NCI-H524 treated with DMSO at 0.1 percent for 48 hours (cell line): ENCODE data around the gene EDN2.

ENCODE experiments used
- DNase-seq: peaks from one replicate; lab custom pipeline; 2025; lab: John Stamatoyannopoulos, UW

Gene EDN2

GRCh38 chr1:41517062-41517438 lies 32.6 kb upstream of the EDN2 start:
- no peak for DNase-seq

GRCh38 chr1:41516168-41517061 lies 31.9 kb upstream of the EDN2 start:
- DNase-seq = no peak

DNA sequence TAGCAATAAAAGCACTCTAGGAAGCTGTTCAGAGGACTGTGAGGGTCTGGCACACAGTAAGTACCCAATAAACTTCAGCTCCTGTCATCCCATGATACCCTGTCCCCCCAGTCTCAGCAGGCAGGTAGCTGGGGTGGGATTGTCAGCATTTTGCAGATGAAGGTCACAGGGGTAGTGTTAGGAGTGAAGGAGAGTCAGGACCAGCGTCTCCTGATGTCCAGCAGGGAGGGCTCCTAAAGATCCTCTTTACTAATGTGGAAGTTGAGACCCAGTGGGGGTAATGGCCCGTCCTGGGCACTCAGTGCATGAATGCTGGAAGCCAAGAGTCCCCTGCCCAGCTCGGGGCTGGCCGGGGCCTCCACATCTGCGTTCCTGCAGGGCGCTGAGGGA lies 31.3 kb upstream of the EDN2 start:
- no peak for DNase-seq

DNA sequence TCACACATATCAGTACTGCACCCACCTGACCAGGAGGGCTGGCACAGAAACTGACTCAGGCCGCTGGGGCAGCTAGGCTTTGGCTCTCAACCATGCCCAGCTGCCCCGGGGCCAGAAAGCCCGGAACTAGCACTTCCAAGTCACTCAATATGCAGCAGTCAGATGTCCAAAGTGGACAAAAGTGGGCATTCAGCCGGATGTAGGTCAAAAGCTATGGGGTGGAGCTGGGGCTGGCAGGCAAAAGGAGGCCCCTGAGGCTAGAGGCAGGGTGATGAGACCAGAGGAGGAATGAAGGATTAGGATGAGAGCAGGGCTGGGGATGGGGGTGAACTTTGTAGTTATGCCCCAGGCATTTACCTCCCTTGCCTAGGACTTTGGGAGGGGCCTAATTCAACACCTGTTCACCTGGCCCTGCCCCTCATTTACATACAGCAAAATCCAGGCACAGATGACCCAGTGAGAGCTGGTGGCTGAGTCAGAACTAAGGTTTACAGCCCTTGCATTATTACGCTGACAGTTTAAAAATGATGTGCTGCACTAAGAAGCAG lies 30.7 kb upstream of the EDN2 start:
- DNase-seq = no peak

- no peak for DNase-seq
These were observed 29.9 kb upstream of the EDN2 start for GRCh38 chr1:41514381-41514780.

- DNase-seq = no peak
These were observed 28.9 kb upstream of the EDN2 start for GRCh38 chr1:41513383-41513735.

GRCh38 chr1:41512701-41513382 lies 28.4 kb upstream of the EDN2 start:
- no peak for DNase-seq

- no peak for DNase-seq
These were observed 26.7 kb upstream of the EDN2 start for GRCh38 chr1:41511239-41511540.

DNA sequence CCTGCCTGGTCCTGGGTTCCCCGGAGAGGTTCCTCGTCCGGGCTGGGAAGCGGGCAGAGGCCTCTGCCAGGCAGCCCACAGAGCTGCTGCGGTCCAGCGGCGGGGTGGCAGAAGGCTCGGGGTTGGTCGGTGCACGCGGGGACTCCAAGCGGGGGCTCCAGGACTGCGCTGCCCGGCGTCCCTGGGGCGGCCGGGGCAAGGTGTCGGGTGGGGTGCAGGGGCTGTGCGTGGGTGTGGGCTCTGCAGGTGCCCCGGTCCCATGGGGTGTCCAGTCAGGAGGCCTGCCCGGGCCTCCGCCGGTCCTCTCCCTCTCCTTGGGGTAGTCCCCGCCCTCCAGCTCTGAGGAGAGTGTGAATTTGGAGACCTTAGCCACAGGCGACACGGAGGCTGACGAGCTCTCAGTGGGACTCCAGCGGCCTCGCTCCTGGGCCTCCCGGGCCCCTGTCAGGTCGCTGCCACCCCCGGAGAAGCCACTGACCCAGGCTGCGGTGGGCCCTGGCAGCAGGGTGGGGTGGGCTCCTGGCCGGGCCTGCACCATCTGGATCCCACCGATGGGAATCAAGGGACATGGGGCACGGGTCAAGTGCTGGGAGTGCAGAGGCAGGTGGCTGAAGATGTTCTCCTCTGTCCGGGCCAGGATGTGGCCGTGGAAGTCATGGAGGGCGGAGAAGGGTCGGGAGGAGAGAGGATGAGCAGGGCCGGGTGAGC lies 26.2 kb upstream of the EDN2 start:
- no peak for DNase-seq

GRCh38 chr1:41509270-41509671 lies 24.8 kb upstream of the EDN2 start:
- DNase-seq = no peak

GRCh38 chr1:41508290-41508689 lies 23.8 kb upstream of the EDN2 start:
- DNase-seq = no peak

GRCh38 chr1:41507836-41508235 lies 23.4 kb upstream of the EDN2 start:
- DNase-seq = no peak

- no peak for DNase-seq
These were observed 22.7 kb upstream of the EDN2 start for GRCh38 chr1:41507110-41507720.

DNA sequence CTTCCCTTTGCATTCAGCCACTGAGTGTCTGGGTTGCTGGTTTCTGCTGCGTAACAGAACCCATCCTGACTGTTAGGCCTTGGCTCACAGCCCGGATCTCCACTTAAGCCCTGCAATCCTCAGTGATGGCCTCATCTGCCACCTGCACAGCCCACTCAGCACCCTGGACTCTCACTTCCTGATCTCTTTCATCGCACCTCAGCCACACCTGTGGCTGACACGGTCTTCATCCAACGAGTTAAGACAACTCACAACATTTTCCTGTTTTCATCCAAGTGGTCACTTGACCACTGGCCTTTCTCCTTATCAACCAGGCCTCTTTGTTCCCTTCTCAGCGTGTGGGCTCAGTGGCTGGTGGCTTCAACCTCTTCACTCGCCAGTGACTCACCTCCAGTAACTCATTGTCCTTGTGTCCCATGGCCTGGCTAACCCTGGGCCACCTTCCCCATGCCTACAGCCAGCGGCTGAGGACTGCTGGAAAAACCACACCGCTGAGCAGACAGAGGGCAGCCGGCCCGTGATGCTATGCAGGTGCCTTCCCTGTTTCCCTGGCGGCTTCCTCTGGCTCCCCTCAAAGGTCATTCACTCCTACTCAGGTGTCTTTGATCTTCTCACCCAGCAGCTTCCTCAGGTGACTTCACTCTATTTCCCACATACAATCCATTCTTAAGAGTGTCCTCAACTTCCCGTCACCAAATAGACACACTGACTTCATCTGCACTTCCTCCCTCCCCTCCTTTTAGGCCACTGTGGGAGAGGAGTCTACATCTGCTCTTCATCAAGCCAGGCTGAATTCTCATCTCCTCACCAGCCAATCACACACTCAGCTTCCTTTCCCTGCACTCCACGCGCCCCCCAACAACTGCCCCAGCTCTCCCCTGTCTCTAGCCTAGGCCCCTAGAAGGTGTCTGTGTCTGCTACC lies 19.9 kb upstream of the EDN2 start:
- peak; percentile 82 for DNase-seq

DNA sequence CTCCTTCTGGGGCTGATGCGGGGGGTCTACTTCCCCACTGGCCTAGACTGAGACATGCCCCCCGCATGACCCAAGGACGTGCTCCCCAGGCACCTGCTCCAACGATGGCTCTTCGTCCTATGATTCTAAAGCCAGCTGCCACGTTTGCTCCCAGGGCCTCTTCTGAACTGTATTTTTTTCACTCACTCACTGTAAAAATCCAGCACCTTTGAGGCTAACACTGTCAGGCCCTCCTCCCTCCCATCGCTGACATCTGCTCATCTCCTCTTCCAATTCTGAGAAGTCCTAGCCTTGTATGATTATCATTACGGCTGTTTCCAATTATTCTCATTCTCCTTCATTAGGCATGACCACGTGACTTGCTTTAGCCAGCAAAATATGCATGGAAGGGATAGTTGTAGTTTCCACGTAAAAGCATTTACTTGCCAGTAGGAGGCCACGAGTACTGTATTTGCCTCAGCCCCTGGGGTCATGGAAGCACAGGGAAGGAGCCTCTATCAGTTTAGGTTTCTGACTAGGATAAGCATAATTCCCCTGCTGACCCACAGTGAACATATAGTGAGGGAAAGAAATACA lies 19.1 kb upstream of the EDN2 start:
- peak; percentile 82 for DNase-seq

- DNase-seq = no peak
These were observed 18.4 kb upstream of the EDN2 start for GRCh38 chr1:41502912-41503311.

DNA sequence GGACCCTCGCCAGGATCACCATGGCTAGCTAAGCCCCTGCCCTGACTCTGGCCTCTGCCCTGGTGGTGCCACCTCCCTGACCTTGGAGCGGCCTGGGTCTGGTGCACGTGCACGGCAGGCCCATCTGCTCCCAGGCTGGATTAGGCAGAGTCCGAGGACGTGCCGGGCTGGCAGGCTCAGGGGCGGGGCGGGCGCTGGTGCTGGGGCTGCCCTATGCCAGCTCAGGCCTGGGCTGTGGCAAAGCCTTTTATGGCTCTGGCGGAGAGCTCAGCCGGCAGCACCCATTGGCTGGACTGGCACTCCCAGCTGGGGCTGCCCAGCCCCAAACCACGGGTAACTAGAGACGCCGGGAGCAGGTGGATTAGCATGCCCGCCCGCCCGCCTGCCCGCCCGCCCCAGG lies 17.1 kb upstream of the EDN2 start:
- peak; percentile 68 for DNase-seq

DNA sequence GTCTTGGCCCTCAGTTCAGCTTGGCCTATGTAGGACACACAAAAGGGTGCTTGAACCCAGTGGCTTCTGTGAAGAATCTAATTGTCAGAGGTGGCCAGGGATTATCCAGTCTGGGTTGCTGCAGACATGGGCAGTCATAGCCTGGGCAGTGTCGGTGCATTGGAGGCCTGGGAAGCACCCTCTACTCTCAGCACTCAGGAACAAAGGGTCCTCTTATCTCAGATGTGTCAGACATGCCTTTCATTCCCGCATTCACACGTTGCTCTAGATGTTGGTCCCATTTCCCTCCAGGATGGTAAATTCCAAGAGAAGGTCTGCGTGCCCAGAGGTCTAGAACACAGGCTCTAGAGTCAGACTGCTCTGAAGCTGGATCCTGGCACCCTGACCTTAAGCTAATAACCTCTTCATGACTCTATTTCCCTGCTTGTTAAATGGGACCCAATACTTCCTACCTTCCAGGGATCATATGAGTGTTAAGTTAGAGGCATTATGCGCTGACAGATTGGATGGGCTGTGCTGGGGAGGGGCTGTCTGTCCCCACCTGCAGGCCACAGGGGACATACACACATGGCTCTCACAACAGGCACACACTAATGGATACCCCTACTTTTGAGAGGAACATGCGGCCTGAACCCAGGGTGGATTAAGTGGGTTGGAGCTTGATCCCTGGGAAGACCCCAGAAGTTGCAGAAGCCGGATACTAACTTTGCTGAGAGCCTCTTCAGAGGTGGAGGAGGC lies 16.5 kb upstream of the EDN2 start:
- DNase-seq = peak; percentile 61

DNA sequence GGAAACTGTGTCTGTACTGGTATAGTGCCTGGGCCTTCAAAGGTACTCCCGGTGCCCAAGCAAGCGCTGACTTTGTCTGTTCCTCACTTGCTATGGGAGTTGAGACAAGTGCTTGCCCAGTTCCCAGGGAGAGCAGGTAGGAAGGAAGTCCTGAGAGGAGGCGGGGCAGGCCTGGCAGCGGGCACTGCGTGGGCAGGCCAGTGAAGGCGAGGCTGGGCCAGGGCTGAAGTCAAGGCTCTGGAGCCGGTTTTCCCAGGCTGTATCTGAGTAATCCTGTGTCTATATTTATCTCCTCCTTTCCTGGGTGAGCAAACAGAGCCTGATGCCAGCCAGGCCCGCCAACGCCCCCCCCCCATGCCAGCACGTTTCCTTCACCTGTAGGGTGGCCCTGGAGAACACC lies 15.9 kb upstream of the EDN2 start:
- no peak for DNase-seq

DNA sequence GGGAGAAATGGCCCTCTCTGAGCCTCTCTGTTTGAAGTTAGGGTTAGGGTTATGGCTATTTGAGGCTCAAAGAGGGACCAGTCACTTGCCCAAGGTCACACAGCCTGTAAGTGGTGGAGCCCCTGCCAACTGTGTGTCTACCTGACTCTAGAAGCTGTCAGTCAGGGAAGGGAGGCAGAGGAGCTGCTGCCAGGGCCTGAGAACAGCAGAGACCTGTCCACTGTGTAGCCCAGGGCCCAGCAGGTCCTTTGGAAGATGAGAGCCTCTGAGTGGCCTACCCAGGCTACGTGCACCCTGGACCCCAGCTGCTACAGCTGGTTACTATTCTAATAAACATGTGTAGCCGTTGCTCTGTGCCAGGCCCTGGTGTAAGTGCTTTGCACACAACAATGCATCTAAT lies 15.1 kb upstream of the EDN2 start:
- peak; percentile 32 for DNase-seq
